ENCODE data around the gene TRABD2B. TPM values are rescaled to one million over a fixed set of nuclear protein-coding genes. Genes with fewer than 3 reads are reported as not detected.

Gene TRABD2B
- total RNA-seq, 1 experiment from 2014 or later, result 0.05 TPM

DNA sequence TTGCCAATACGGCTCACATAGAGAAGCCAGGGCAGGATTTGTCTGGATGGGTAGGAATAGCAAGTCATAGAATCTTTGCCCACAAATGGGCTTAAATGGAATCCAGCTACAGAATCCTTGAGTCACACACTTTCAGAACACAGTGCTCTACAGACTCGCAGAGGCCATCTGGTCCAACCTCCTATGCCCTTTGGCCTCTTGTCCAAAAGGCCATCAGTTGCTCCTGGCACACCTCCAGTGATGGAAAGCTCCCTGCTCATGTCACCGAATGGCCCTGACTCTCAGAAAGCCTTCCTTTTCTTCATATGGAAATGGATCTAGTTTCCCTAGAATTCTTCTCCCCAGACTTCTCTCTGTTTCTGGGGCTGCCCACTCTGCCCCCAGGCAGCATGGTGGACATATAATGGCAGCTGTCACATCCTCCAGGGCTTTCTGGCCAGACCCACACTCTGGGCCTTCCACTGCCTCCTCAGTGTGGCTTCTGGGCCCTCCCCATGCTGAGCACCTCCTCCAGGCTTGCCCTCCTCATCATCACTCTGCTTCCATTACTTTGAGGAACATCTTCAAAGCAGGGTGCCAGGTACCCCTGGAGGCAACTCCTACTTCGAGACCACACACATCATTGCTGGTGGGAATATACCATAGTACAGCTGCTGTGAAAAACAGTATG lies 33.6 kb upstream of the TRABD2B start:
- Histone ChIP-seq H3K9ac (ENCODE audit: low read length) (no peak overlapping the region), H4K20me1 (ENCODE audit: insufficient read depth) (no peaks in the 10 kb centered on the region), H2AFZ (ENCODE audit: low read depth, low read length, poor library complexity, severe bottlenecking) (no peak overlapping the region), H3K9me3 (ENCODE audit: control insufficient read depth in 1 of 2, insufficient read depth in 1 of 2, low read depth in 1 of 2, low read length in 2 of 2) (no peaks in the 10 kb centered on the region), H3K4me2 (ENCODE audit: low read length) (no peak overlapping the region), H3K27ac (ENCODE audit: low read depth, low read length) (no peak overlapping the region), H3K27me3 (ENCODE audit: insufficient read depth, low read length) (peaks cover 12% of the 10 kb centered on the region), H3K36me3 (ENCODE audit: control insufficient read depth in 1 of 2, insufficient read depth in 2 of 2, low read length in 2 of 2) (no peaks in the 10 kb centered on the region), H3K4me3 (replicated peaks in 1 of 2; ENCODE audit: low read depth in 1 of 2, low read length in 2 of 2) (no peak overlapping the region), H3K4me1 (ENCODE audit: control insufficient read depth in 1 of 2, insufficient read depth in 2 of 2, low read length in 2 of 2) (no peaks in the 10 kb centered on the region), H3K9me2 (ENCODE audit: insufficient read depth) (no peaks in the 10 kb centered on the region), H3K79me2 (ENCODE audit: insufficient read depth, low read length) (no peaks in the 10 kb centered on the region)
- CTCF ChIA-PET, result no interaction called here
- RAD21 ChIA-PET (ENCODE audit: low non-redundant PET in 1 of 2, low total read pairs in 2 of 2, uncharacterized antibody in 2 of 2, unreplicated experiment in 2 of 2), result no interaction called here
- TF ChIP-seq ZNF274 (IDR thresholded peaks at IDR 0.05; ENCODE audit: low read depth, low read length) (no peak), CBX3 (IDR thresholded peaks at IDR 0.05; ENCODE audit: low read depth) (no peak), POLR2A (IDR thresholded peaks at IDR 0.05; ENCODE audit: borderline replicate concordance, extremely low read depth, insufficient read depth, insufficient read length) (no peak), EZH2phosphoT487 (IDR thresholded peaks at IDR 0.05; ENCODE audit: borderline replicate concordance) (no peak)
- POLR2A ChIA-PET, result no interaction called here
- intact Hi-C loops (cut with micrococcal nuclease), result no loop called here
- no peak for ATAC-seq
- BruUV-seq (replicated peaks), result no TSS peak
- no peak for DNase-seq (ENCODE audit: low read depth, low spot score)

DNA sequence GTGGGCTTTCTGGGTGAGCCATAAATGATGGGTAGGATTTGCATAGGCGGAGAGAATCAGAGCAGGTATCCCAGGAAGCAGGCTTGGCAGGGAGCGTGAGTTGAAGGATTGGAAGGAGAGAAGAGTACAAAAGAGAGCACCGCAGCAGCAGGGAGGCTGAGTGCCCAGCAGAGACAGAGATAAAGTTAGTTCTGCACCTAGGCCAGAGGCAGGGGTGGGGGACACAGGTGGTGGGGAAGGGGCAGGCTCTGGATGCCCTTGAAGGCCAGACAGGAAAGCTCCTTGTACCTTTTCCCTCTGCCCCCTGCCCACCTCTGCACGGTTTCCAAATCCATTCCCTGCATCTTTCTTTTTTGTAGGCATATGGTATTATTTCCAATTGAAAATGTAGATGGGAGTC lies 33.0 kb upstream of the TRABD2B start:
- H3K36me3 ChIP-seq (ENCODE audit: control insufficient read depth in 1 of 2, insufficient read depth in 2 of 2, low read length in 2 of 2), result no peaks in the 10 kb centered on the region
- no peak overlapping the region for H3K4me3 ChIP-seq (replicated peaks in 1 of 2; ENCODE audit: low read depth in 1 of 2, low read length in 2 of 2)
- no peak for DNase-seq (ENCODE audit: low read depth, low spot score)
- no peak overlapping the region for H3K9ac ChIP-seq (ENCODE audit: low read length)
- BruUV-seq (replicated peaks), result no TSS peak
- no peaks in the 10 kb centered on the region for H3K9me3 ChIP-seq (ENCODE audit: control insufficient read depth in 1 of 2, insufficient read depth in 1 of 2, low read depth in 1 of 2, low read length in 2 of 2)
- CTCF ChIA-PET, result no interaction called here
- TF ChIP-seq ZFX (IDR thresholded peaks at IDR 0.05) (no peak), CBX3 (IDR thresholded peaks at IDR 0.05; ENCODE audit: low read depth) (no peak), SIN3A (IDR thresholded peaks at IDR 0.05; ENCODE audit: low read depth) (no peak), SP1 (IDR thresholded peaks at IDR 0.05; ENCODE audit: low read depth) (no peak), YY1 (IDR thresholded peaks at IDR 0.05; ENCODE audit: extremely low read depth, insufficient replicate concordance, low read depth, low read length) (no peak), JUND (IDR thresholded peaks at IDR 0.05) (no peak), ELF1 (IDR thresholded peaks at IDR 0.05; ENCODE audit: borderline replicate concordance, low read depth) (no peak), TCF7L2 (IDR thresholded peaks at IDR 0.05; ENCODE audit: borderline replicate concordance, extremely low read depth, insufficient read depth, insufficient read length) (no peak)
- TF ChIP-seq, protein P1, sequence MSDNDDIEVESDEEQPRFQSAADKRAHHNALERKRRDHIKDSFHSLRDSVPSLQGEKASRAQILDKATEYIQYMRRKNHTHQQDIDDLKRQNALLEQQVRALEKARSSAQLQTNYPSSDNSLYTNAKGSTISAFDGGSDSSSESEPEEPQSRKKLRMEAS (IDR thresholded peaks at IDR 0.05), result no peak
- TF ChIP-seq, protein P2, sequence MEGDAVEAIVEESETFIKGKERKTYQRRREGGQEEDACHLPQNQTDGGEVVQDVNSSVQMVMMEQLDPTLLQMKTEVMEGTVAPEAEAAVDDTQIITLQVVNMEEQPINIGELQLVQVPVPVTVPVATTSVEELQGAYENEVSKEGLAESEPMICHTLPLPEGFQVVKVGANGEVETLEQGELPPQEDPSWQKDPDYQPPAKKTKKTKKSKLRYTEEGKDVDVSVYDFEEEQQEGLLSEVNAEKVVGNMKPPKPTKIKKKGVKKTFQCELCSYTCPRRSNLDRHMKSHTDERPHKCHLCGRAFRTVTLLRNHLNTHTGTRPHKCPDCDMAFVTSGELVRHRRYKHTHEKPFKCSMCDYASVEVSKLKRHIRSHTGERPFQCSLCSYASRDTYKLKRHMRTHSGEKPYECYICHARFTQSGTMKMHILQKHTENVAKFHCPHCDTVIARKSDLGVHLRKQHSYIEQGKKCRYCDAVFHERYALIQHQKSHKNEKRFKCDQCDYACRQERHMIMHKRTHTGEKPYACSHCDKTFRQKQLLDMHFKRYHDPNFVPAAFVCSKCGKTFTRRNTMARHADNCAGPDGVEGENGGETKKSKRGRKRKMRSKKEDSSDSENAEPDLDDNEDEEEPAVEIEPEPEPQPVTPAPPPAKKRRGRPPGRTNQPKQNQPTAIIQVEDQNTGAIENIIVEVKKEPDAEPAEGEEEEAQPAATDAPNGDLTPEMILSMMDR (IDR thresholded peaks at IDR 0.05 in 2 of 3, conservative IDR thresholded peaks at IDR 0.05 in 1 of 3; ENCODE audit: borderline replicate concordance in 1 of 3, insufficient read depth in 1 of 3, low read depth in 2 of 3, low read length in 2 of 3), result no peak
- TF ChIP-seq, protein P3, sequence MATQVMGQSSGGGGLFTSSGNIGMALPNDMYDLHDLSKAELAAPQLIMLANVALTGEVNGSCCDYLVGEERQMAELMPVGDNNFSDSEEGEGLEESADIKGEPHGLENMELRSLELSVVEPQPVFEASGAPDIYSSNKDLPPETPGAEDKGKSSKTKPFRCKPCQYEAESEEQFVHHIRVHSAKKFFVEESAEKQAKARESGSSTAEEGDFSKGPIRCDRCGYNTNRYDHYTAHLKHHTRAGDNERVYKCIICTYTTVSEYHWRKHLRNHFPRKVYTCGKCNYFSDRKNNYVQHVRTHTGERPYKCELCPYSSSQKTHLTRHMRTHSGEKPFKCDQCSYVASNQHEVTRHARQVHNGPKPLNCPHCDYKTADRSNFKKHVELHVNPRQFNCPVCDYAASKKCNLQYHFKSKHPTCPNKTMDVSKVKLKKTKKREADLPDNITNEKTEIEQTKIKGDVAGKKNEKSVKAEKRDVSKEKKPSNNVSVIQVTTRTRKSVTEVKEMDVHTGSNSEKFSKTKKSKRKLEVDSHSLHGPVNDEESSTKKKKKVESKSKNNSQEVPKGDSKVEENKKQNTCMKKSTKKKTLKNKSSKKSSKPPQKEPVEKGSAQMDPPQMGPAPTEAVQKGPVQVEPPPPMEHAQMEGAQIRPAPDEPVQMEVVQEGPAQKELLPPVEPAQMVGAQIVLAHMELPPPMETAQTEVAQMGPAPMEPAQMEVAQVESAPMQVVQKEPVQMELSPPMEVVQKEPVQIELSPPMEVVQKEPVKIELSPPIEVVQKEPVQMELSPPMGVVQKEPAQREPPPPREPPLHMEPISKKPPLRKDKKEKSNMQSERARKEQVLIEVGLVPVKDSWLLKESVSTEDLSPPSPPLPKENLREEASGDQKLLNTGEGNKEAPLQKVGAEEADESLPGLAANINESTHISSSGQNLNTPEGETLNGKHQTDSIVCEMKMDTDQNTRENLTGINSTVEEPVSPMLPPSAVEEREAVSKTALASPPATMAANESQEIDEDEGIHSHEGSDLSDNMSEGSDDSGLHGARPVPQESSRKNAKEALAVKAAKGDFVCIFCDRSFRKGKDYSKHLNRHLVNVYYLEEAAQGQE (IDR thresholded peaks at IDR 0.05; ENCODE audit: low read depth), result no peak
- H3K27me3 ChIP-seq (ENCODE audit: insufficient read depth, low read length), result peaks cover 14% of the 10 kb centered on the region
- RAD21 ChIA-PET (ENCODE audit: low non-redundant PET in 1 of 2, low total read pairs in 2 of 2, uncharacterized antibody in 2 of 2, unreplicated experiment in 2 of 2), result no interaction called here
- H3K4me2 ChIP-seq (ENCODE audit: low read length), result no peak overlapping the region
- POLR2A ChIA-PET, result no interaction called here
- H4K20me1 ChIP-seq (ENCODE audit: insufficient read depth), result no peaks in the 10 kb centered on the region
- H3K79me2 ChIP-seq (ENCODE audit: insufficient read depth, low read length), result no peaks in the 10 kb centered on the region
- no peak overlapping the region for H2AFZ ChIP-seq (ENCODE audit: low read depth, low read length, poor library complexity, severe bottlenecking)
- H3K27ac ChIP-seq (ENCODE audit: low read depth, low read length), result no peak overlapping the region
- H3K9me2 ChIP-seq (ENCODE audit: insufficient read depth), result no peaks in the 10 kb centered on the region
- H3K4me1 ChIP-seq (ENCODE audit: control insufficient read depth in 1 of 2, insufficient read depth in 2 of 2, low read length in 2 of 2), result no peaks in the 10 kb centered on the region
- ATAC-seq, result no peak
- intact Hi-C loops (cut with micrococcal nuclease), result no loop called here

Data from HCT116 (cell line).